Measurements from ENCODE around the gene FZR1.

Gene FZR1

GRCh38 chr19:3514930-3515329 lies 8.8 kb downstream of the FZR1 start:
- H3K27ac ChIP-seq: no peak overlapping the region
- peaks cover 14% of the 10 kb centered on the region for H3K4me1 ChIP-seq (ENCODE audit: low read depth, poor library complexity, severe bottlenecking)
- no peaks in the 10 kb centered on the region for H4K20me1 ChIP-seq (ENCODE audit: insufficient read depth)
- H3K4me2 ChIP-seq: no peak overlapping the region
- peaks cover 31% of the 10 kb centered on the region for H3K79me2 ChIP-seq (ENCODE audit: insufficient read depth, low read depth)
- no peak overlapping the region for H2AFZ ChIP-seq (ENCODE audit: low read depth)
- no peaks in the 10 kb centered on the region for H3K27me3 ChIP-seq (ENCODE audit: insufficient read depth, low read depth)
- no peak overlapping the region for H3K4me3 ChIP-seq (IDR thresholded peaks at IDR 0.05; ENCODE audit: insufficient read depth, low read depth, low read length)
- H3K36me3 ChIP-seq (ENCODE audit: insufficient read depth): no peaks in the 10 kb centered on the region
- H3K9ac ChIP-seq: no peak overlapping the region
- TF ChIP-seq, protein P1, sequence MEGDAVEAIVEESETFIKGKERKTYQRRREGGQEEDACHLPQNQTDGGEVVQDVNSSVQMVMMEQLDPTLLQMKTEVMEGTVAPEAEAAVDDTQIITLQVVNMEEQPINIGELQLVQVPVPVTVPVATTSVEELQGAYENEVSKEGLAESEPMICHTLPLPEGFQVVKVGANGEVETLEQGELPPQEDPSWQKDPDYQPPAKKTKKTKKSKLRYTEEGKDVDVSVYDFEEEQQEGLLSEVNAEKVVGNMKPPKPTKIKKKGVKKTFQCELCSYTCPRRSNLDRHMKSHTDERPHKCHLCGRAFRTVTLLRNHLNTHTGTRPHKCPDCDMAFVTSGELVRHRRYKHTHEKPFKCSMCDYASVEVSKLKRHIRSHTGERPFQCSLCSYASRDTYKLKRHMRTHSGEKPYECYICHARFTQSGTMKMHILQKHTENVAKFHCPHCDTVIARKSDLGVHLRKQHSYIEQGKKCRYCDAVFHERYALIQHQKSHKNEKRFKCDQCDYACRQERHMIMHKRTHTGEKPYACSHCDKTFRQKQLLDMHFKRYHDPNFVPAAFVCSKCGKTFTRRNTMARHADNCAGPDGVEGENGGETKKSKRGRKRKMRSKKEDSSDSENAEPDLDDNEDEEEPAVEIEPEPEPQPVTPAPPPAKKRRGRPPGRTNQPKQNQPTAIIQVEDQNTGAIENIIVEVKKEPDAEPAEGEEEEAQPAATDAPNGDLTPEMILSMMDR (conservative IDR thresholded peaks at IDR 0.05; ENCODE audit: low read depth, low read length): no peak

- H3K27me3 ChIP-seq (ENCODE audit: insufficient read depth, low read depth): no peaks in the 10 kb centered on the region
- H2AFZ ChIP-seq (ENCODE audit: low read depth): no peak overlapping the region
- H3K36me3 ChIP-seq (ENCODE audit: insufficient read depth): no peaks in the 10 kb centered on the region
- H3K4me1 ChIP-seq (ENCODE audit: low read depth, poor library complexity, severe bottlenecking): peaks cover 14% of the 10 kb centered on the region
- H3K4me3 ChIP-seq (IDR thresholded peaks at IDR 0.05; ENCODE audit: insufficient read depth, low read depth, low read length): no peak overlapping the region
- H3K4me2 ChIP-seq: no peak overlapping the region
- no peak overlapping the region for H3K9ac ChIP-seq
- no peak overlapping the region for H3K27ac ChIP-seq
- peaks cover 23% of the 10 kb centered on the region for H3K79me2 ChIP-seq (ENCODE audit: insufficient read depth, low read depth)
- TF ChIP-seq, protein P1 (conservative IDR thresholded peaks at IDR 0.05; ENCODE audit: low read depth, low read length): no peak
- H4K20me1 ChIP-seq (ENCODE audit: insufficient read depth): no peaks in the 10 kb centered on the region
These were observed 9.8 kb downstream of the FZR1 start for GRCh38 chr19:3515891-3516422.

DNA sequence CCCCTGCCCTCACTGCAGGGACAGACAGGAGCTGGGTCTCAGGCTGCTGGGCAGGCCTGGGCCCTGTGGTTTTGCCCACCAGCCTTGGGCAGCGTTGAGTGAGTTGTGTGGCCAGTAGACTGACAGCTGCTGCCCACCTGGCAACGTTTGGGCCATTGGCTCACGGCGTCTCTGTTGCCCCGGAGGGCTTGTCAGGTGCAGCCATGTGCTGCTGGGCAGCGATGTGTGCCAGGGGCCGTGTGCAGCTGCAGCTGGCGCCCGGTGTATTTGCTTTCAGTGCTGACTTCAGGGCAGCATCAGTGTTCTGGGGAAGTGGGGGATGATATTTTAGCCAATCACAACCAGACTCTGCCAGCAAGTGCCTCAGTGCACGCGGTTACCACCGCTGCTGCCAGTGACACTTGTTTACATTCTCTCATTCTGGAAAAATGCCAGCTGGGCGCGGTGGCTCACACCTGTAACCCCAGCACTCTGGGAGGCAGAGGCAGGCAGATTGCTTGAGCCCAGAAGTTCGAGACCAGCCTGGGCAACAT lies 10.6 kb downstream of the FZR1 start:
- TF ChIP-seq, protein P1 (conservative IDR thresholded peaks at IDR 0.05; ENCODE audit: low read depth, low read length): no peak
- Histone ChIP-seq H3K9ac (no peak overlapping the region), H3K4me1 (ENCODE audit: low read depth, poor library complexity, severe bottlenecking) (peaks cover 14% of the 10 kb centered on the region), H3K27me3 (ENCODE audit: insufficient read depth, low read depth) (no peaks in the 10 kb centered on the region), H3K79me2 (ENCODE audit: insufficient read depth, low read depth) (peaks cover 18% of the 10 kb centered on the region), H3K4me3 (IDR thresholded peaks at IDR 0.05; ENCODE audit: insufficient read depth, low read depth, low read length) (no peak overlapping the region), H3K4me2 (no peak overlapping the region), H3K27ac (no peak overlapping the region), H3K36me3 (ENCODE audit: insufficient read depth) (no peaks in the 10 kb centered on the region), H2AFZ (ENCODE audit: low read depth) (no peak overlapping the region), H4K20me1 (ENCODE audit: insufficient read depth) (no peaks in the 10 kb centered on the region)

DNA sequence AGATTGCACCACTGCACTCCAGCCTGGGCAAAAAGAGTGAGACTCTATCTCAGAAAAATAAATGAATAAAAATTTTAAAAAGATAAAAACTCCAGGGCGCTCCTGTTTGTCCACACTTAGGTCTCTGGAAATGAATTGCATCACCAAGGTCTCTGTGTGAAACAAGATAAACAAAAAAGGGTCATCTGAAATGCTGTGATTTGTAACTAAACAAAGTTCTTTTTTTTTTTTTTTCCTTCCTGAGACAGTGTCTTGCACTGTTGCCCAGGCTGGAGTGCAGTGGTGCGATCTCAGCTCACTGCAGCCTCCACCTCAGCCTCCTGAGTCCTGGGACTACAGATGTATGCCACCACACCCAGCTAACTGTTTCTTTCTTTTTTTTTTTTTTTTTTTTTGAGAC lies 11.5 kb downstream of the FZR1 start:
- H3K4me1 ChIP-seq (ENCODE audit: low read depth, poor library complexity, severe bottlenecking): peaks cover 14% of the 10 kb centered on the region
- no peaks in the 10 kb centered on the region for H4K20me1 ChIP-seq (ENCODE audit: insufficient read depth)
- peaks cover 18% of the 10 kb centered on the region for H3K79me2 ChIP-seq (ENCODE audit: insufficient read depth, low read depth)

More for the DNA sequence above, 11.5 kb downstream of the FZR1 start:
- Histone ChIP-seq H3K4me2 (no peak overlapping the region), H3K9ac (no peak overlapping the region), H3K4me3 (IDR thresholded peaks at IDR 0.05; ENCODE audit: insufficient read depth, low read depth, low read length) (no peak overlapping the region), H3K27me3 (ENCODE audit: insufficient read depth, low read depth) (no peaks in the 10 kb centered on the region), H2AFZ (ENCODE audit: low read depth) (no peak overlapping the region), H3K36me3 (ENCODE audit: insufficient read depth) (no peaks in the 10 kb centered on the region), H3K27ac (no peak overlapping the region)
- TF ChIP-seq, protein P1 (conservative IDR thresholded peaks at IDR 0.05; ENCODE audit: low read depth, low read length): no peak

Data from KMS-11 (cell line).